Sciatic nerve (tissue), 2 donors: ENCODE measurements around the gene PPP2R2D. TPM values are rescaled to one million over a fixed set of nuclear protein-coding genes. Genes with fewer than 3 reads are reported as not detected.

Experiments
- ATAC-seq: fragments of 200-7000 bp; cut with Tn5 transposase; one replicate; pipeline ENCODE4 v1.9.1; 2020; ENCODE audit warnings: mild to moderate bottlenecking, moderate library complexity
- DNase-seq: peaks from one replicate; pipeline ENCODE4 v3.0.0-alpha.2; 2020; ENCODE audit warnings: low spot score
- intact Hi-C: fragments of 100-400 bp; cut with DNase I; formaldehyde crosslinking; loops from one replicate; pipeline ENCODE4 v1.14.2; 2022
- total RNA-seq: library from RNA; stranded (reverse); fragmentation: NEBNext Ultra II Directional; extraction: Animal tissue kit (Norgen Biotek cat#: 25700); gene quantifications from one replicate; pipeline ENCODE4 v1.2.1, GENCODE V29; 2021
- donor health status: DM: no; HTN: no; CAD: no.
- donor health status: DM: no; HTN: no; CAD: no.

Gene PPP2R2D
- total RNA-seq, 1 donor from 2014 or later = 30.1 TPM

DNA sequence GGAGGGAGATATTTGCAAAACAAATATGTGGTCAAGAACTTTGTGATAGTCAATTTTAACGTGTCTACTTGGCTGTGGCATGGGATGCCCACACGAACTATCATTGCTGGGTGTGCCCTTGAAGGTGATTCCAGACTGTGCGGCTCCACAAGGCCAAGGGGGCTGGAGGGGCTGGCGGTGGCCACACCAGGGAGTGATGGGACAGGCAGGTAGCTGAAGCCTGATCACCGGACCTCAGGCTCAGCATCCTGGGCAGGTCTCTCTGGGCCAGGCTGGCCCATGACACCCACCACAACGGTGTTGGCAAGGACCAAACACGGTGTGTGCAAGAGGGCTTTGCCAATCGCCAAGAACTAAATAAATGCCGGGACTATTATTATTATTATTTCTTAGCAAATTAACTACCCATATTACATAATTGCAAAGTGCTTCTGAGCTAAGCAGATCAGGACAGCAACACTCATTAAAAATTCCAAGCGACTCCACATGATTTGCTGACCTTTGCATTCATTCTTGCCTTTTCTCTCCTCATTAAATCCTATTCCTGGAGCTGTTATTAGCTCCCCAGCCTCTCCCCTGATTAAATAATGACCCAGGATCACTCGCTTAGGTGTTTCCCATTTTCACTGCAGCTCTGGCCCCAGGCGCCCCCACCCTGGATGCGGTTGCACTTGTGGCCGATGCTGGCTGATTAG lies 35.4 kb upstream of the PPP2R2D start:
- intact Hi-C loops = no loop called here
- no peak for ATAC-seq
- DNase-seq = peak; percentile 26

DNA sequence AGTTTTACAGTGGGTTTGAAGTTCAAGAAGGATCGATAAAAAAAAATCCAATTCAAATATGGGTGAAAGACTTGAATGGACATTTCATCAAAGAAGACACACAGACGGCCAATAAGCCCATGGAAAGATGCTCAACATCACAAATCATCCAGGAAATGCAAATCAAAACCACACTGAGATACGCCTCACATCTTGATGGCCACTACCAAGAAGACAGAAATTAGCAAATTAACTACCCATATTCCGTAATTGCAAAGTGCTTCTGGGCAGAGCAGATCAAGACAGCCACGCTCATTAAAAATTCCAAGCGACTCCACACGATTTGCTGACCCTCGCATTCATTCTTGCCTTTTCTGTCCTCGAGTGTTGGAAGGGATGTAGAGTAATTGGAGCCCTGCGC lies 34.1 kb upstream of the PPP2R2D start:
- intact Hi-C loops = no loop called here
- no peak for ATAC-seq
- DNase-seq = no peak

DNA sequence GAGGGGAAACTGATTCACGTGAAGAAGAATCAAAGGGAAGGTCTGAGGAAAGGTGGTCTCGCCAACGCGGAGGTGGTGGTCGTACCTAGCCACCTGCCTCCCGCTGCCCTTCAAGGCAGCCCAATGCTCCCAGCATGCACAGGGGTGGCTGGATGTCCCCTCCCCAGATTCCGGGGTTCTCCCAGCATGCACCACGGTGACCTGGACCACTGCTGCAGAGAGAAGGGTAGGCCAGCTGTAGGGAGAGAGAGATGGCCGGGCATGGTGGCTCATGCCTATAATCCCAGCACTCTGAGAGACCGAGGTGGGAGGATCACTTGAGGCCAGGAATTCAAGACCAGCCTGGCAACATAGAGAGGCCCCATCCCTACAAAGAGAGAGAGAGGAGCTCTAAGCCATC lies 32.4 kb upstream of the PPP2R2D start:
- intact Hi-C loops = no loop called here
- DNase-seq = peak; percentile 38
- ATAC-seq = no peak

DNA sequence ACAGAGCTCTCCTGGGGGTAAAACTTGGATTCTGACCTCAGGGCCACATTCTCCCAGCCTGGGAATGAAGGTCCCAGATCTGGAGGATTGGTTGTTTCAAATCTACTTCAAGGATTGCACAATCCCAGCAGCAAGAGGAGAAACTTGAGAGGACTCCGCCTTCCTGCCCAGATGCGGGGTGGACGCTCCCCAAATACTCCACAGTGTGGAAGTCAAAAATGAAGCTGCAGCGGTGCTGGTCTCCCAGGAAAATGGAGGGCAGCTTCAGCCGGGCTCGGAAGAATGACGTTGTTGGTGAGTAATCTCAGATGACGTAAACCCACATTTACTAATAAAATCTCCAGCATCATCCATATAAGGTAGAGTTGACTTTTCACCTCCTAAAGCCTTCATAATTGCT lies 31.5 kb upstream of the PPP2R2D start:
- intact Hi-C loops = no loop called here

DNA sequence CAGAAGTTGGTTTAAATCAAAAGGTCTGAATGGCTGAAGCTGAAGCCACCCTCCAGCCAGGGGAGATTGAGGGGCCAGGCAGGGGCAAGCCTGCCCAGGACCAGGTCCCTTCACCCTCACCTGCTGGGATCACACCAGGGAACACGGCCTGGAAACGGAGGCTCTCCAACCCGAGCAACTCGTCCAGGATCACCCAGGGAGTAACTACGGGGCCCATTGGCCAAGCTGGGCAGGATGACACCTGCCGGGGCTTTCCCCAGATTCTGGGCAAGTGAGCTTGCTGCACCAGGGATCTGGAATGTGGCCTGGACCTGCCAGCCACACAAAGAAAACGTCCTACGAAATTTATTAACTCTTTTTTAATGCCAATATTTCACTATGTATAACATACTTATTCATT lies 30.4 kb upstream of the PPP2R2D start:
- DNase-seq = no peak
- intact Hi-C loops = no loop called here
- no peak for ATAC-seq

More for the DNA sequence above, 31.5 kb upstream of the PPP2R2D start:
- ATAC-seq (no peak), DNase-seq (peak; percentile 50)

DNA sequence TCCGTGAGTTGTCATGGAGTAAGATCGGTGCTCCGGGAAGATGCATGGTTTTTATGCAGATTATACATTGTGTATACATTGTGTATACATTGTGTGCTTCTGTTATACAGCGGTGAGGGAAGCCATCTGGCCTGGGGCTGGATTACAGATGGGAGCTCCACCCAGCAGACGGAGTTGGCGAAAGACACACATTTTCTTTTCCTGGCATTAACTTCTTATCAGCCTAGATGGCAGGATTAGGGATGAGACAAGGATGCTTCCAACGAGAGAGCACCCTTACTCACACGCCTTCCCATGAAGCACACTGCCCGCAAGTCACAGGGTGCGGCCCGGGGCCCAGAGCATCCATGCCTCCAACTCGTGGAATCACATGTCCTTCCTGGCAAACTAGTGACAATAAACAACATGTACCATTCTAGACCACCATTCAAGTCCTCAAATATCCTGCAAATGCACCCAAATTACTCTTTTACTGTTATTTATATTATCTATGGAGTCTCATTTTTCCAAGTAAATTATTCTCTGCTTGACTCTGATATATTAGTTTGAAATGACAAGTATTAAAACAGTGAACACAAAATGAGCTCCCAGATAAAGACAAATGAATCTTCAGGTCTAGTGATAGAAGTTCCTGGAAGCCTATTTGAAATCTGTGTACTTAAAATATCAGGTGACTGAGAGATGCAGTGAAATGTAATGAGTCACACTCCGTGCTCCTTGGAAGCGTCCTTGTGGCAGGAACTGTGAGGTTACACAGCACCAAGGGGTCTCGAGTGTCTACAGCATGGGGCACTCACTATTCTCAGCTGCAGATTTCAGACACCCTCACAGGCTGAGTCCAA lies 29.8 kb upstream of the PPP2R2D start:
- no peak for ATAC-seq
- intact Hi-C loops = no loop called here

DNA sequence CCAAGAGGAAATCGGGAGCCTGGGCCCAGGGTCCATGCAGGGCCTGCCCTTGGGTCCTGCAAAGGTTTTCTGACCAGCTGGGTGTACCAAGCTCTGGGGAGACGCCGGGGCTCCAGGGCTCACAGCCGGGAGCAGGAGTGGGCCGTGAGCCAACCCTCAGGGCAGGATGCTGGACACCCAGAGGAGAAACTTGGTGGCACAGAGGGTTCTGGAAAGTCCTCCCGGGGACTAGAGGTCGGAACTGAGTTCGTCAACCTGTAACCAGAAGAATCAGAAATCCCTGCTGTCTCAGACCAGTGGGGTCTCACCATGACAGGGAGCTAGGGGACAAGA lies 29.2 kb upstream of the PPP2R2D start:
- DNase-seq = peak; percentile 22
- no peak for ATAC-seq
- intact Hi-C loops = no loop called here

More for the DNA sequence above, 29.8 kb upstream of the PPP2R2D start:
- peak; percentile 8 for DNase-seq

DNA sequence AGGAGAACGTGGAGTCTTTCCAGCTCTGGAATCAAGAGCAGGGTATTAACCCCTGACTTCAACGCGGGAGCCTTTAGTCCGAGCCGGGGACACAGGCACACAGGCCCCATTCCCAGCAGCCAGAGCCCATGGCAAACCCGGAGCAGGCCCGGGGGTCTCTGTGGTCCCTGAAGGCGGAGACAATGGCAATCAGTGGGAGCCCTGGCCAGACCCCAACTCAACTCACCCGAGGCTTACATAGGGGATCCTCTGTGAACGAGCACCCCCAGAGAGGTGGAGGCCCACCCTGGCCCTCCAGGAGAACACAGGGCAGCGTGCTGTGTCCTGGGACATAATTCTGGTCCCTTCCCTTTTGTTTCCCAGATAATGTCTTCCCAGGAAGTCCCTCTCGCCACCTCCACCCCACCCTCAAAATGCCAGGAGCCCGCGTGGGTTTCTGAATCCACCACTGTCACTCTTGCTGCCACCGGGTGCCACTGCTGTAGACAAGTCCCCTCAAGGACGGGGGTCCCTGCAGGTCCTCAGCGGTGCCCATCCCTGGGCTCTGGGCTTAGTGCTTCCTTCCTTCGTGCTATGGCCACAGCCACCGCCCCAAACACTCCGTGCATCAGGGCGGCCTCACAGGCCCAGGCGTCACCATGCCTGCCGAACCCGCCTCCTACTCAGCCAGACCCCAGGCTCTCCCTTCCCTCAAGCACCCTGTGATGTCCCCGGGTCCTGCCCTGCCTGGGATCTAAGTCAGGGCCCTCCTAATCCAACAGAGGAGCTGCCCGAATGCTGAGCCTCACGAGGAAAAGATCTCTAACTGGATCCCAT lies 28.6 kb upstream of the PPP2R2D start:
- DNase-seq = peak; percentile 45
- ATAC-seq = no peak
- intact Hi-C loops = no loop called here

DNA sequence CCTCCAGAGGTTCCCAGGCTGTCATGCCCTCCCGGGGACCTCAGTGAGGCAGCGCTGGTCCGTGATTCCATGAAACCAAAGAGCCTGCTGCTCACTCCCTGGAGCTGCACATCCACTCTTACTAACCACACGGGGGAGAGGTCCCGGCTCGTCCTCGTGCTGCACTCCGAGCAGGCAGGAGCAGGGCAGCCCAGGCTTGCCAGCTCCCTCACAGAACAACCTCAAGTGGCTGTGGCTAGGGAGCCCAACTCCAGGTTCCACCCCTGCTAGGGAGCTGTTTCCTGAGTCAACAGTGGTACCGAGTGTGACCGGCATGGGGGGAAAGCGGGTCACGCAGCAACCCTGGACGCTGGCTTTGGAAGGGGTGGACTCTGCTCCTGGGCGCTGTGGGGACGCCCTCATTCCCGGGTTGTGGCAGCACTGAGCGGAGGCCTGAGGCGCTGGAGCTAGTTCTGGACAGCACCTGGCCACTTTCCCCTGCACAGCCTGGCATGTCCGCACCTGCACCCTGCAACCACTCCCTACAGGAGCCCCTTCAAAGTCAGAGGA lies 27.9 kb upstream of the PPP2R2D start:
- intact Hi-C loops = no loop called here
- ATAC-seq = no peak
- DNase-seq = peak; percentile 45

DNA sequence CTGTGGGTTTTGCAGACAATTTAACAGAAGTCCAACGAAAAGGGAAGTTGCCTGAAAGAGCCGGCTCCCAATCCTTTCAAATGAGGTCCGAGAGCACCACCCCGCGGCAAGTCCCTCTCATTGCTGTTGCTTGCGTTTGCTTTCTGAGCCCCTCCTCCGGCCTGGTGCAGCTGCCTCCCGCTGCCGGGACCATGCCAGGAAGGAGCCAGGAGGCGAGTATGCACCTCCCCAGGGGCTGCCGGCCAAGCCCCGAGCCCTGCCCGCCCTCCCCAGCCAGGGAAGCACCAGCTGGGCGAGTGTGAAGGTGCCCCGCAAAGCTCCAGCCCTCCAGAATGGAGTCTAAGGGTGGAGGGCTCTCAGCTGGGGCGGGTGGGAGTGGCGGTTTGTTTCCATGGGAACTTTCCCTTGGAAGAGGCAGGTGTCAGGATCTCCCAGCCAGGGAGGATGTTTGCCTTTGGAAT lies 25.8 kb upstream of the PPP2R2D start:
- intact Hi-C loops = no loop called here
- ATAC-seq = peak; percentile 65
- DNase-seq = peak; percentile 80

DNA sequence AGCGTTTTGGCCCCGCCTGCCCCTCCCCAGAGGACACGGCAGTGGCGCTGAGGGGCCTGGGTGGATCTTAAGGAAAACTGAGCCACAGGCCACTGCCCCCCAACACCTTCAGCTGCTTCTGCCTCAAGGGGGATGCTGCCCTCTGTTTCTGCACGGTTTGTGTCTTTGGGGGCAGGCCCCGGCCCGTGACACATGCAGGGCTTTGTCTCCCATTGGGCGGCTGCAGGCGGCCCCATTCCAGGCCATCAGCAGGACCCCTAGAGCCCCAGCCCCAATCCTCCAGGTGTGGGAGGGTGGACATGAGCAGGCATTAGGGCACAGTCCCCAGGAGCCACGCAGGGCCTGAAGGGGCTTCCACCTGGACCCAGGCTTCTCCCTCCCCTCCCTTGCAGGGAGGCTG lies 25.3 kb upstream of the PPP2R2D start:
- ATAC-seq = no peak
- DNase-seq = no peak
- intact Hi-C loops = no loop called here

DNA sequence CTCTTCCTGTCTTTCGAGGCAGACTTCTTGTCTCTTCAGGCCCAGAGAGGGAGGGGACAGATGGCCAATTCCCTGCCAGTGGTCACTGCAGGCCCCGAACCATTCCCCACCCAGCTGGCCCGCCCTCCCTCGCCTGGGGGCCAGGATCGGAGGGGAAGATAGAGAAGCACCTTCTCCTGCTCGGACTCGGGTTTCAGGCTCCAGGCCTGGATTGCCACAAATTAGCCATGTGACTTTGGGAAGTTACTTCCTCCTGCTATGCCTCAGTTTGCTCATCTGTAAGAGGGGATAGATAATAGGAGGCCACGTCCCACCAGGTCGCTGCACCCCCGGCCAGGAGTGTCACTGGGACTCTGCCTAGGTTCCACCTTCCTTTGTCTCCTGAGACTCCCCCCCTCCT lies 24.8 kb upstream of the PPP2R2D start:
- ATAC-seq = no peak
- intact Hi-C loops = no loop called here
- DNase-seq = no peak

DNA sequence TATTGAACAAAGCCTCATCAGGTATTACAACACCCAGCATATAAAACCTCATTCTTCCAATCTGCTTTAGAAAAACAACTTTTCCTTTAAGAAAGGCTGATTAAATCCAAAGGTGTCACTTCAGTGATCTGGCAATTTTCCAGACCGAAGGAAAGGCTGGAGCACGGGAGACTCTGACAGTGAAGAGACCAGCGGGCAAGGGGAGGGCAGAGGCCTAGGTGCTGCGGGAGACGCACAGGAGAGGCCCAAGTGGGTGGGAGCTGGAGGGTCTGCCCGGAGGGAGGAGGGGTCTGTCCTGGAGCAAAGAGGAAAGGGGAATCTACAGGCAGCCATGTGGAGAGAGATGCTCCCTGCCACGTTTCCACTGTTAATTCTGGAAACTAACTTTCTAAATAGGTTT lies 24.3 kb upstream of the PPP2R2D start:
- intact Hi-C loops = no loop called here
- no peak for DNase-seq
- ATAC-seq = no peak

DNA sequence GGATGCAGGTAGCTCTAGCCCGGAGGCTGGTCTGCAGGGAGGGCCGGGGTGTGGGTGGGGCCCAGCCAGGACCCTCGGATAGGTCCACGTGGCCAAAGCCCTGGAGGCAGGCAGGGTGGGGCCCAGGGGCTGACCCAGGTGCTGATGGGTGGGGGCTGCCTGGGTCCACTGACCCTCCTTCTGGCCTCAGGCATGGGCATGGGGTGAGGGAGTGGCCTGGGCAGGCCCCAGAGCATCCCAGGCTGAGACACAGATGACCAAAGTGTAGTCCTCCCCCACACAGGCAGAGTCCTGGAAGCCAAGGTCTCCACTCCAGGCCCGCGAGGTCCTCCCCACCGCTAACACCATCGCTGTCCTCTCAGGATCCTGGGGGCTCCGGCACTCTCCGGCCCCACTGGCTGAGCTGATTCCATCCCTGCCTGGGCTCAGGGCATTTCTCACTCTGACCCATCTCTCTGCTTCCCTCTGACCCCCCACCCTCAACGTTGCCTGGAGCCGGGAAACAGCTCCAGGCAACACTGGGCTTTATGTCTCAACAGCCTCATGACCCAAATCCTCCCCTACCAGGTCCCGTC lies 20.7 kb upstream of the PPP2R2D start:
- ATAC-seq (no peak), DNase-seq (peak; percentile 31)
- intact Hi-C loops = no loop called here

DNA sequence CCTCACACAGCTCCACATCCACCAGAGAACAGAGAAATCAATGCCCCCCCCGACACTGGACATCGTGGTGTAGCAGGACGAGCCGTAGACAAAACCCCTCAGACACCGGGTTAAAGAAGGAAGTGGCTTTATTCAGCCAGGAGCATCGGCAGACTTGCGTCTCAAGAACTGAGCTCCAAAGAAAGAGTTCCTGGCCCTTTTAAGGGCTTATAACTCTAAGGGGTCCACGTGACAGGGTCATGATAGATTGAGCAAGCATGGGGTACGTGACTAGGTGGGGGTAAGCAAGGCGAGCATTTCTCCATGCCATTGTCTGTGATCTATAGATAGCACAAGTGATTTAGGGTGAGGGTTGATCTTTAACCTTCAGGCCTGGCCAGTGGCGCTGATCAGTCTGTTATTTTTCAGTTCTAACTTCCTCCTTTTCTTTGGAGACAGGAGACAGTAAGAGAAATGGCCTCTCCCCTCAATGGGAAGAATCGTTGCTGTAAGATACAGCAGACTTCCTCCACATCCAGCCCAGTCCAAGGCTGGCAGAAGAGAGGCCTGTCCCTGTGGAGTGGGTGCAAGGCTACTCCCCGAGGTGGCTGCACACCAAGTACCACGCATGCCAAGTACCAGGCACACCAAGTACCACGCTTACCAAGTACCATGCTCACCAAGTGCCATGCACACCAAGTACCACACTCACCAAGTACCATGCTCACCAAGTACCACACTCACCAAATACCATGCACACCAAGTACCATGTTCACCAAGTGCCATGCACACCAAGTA lies 19.5 kb upstream of the PPP2R2D start:
- intact Hi-C loops = no loop called here
- no peak for ATAC-seq

DNA sequence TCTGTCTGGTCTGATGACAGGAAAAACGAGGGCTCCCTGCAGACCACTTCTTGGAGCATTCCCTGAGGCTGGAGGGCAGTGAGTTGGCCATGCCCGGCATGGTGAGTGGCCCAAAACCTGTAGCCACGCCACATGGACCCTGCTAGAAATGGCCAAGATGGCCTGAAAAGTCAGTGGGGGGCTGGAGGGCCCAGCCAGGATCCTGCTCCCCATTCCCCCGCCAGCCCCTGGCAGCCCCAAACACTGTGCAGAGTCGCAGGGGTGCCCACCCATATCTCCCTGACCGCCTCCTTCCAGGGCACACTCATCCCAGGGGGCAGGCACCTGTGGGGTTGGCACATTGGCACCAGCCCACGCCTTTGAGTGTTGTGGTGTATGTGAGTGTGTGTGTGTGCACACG lies 18.7 kb upstream of the PPP2R2D start:
- intact Hi-C loops = no loop called here
- no peak for ATAC-seq
- peak; percentile 45 for DNase-seq

More for the DNA sequence above, 19.5 kb upstream of the PPP2R2D start:
- DNase-seq = peak; percentile 26

DNA sequence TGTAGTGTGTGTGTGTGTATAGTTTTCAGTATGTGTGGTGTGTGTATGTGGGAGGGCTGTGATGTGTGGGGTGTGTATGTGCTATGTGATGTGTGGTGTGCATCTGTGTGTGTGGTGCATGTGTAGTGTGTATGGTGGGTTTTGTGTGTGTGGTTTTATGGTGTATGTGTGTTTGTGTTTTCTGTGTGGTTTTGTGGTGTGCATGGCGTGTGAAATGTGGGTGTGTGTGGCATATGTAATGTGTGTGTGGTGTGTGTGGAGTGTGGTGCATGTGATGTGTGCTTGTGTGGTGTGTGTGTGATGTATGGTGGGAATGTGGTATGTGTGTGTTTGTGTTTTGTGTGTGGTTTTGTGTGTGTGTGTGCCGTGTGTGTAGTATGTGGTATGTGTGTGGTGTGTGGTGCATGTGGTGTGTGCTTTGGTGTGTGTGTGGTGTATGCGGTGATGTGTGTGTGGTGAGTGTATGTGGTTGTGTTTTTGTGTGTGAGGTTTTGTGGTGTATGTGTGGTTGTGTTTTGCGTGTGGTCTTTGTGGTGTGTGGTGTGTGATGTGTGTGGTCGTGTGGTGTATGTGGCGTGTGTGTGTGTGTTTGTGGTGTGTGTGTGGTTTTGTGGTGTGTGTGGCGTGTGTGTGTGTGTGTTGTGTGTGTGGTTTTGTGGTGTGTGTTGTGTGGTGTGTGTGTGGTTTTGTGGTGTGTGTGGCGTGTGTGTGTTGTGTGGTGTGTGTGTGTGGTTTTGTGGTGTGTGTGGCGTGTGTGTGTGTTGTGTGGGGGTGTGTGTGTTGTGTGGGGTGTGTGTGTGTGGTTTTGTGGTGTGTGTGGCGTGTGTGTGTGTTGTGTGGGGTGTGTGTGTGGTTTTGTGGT lies 18.0 kb upstream of the PPP2R2D start:
- ATAC-seq (no peak), DNase-seq (no peak)
- intact Hi-C loops = no loop called here
